Bronchial epithelial cell (primary cell): ENCODE measurements around the gene CAMSAP2. TPM values are rescaled to one million over a fixed set of nuclear protein-coding genes. Genes with fewer than 3 reads are reported as not detected.

Source experiments
- DNase-seq: peaks from one replicate; pipeline ENCODE4 v3.0.0-alpha.2; 2010; ENCODE audit warnings: low read depth
- FAIRE-seq: peaks from 2 replicates; lab custom pipeline; 2011; peaks lifted over from hg19 to GRCh38; lab: Jason Lieb, UNC
- H3K27me3 ChIP-seq: 2 replicates; pipeline ENCODE4 v1.5.1; 2011; ENCODE audit warnings: low read length; ENCODE audit not compliant: control insufficient read depth, insufficient read depth
- H3K36me3 ChIP-seq: 2 replicates; pipeline ENCODE4 v1.5.1; 2011; ENCODE audit warnings: low read length; ENCODE audit not compliant: control insufficient read depth, insufficient read depth
- H3K4me3 ChIP-seq: 2 replicates; pipeline ENCODE4 v1.5.1; 2011; ENCODE audit warnings: mild to moderate bottlenecking, low read depth, low read length, control low read depth
- total RNA-seq: library from RNA; depleted of rRNA; stranded (reverse); fragments of >200 nt; gene quantifications from 2 replicates; pipeline ENCODE4 v1.2.1, GENCODE V29; 2014
- TF ChIP-seq, protein P1 (sequence below): IDR thresholded peaks from 2 replicates; pipeline ENCODE4 v1.5.1; 2011; ENCODE audit warnings: mild to moderate bottlenecking, moderate library complexity, low read length, control low read depth, inconsistent platforms; ENCODE audit not compliant: insufficient read depth, severe bottlenecking

The CAMSAP2 gene
- total RNA-seq, 1 donor from 2014 or later: 75.0 TPM

DNA sequence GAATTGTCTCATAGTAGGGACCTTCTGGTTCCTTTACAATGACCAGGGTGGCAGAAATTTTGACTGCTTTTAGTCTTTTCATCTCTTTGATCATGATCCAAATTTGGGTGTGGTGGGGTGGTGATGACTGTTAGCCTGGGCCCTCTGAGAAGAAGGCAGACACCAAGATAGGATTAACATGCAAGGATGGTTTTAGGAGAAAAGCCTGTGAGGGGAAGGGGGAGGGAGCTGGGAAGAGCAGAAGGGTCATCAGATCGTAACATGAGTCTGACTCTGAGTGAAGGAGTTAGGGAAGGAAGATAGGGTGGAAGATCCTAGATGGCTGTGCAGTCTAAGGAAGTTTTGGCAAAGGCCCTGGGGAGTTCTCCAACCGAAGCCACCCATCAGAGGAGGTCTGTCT lies 28.5 kb upstream of the CAMSAP2 start:
- no peak overlapping the region for H3K4me3 ChIP-seq
- FAIRE-seq: no peak
- DNase-seq: no peak
- no peaks in the 10 kb centered on the region for H3K27me3 ChIP-seq
- H3K36me3 ChIP-seq: no peaks in the 10 kb centered on the region
- TF ChIP-seq, protein P1, sequence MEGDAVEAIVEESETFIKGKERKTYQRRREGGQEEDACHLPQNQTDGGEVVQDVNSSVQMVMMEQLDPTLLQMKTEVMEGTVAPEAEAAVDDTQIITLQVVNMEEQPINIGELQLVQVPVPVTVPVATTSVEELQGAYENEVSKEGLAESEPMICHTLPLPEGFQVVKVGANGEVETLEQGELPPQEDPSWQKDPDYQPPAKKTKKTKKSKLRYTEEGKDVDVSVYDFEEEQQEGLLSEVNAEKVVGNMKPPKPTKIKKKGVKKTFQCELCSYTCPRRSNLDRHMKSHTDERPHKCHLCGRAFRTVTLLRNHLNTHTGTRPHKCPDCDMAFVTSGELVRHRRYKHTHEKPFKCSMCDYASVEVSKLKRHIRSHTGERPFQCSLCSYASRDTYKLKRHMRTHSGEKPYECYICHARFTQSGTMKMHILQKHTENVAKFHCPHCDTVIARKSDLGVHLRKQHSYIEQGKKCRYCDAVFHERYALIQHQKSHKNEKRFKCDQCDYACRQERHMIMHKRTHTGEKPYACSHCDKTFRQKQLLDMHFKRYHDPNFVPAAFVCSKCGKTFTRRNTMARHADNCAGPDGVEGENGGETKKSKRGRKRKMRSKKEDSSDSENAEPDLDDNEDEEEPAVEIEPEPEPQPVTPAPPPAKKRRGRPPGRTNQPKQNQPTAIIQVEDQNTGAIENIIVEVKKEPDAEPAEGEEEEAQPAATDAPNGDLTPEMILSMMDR: no peak

DNA sequence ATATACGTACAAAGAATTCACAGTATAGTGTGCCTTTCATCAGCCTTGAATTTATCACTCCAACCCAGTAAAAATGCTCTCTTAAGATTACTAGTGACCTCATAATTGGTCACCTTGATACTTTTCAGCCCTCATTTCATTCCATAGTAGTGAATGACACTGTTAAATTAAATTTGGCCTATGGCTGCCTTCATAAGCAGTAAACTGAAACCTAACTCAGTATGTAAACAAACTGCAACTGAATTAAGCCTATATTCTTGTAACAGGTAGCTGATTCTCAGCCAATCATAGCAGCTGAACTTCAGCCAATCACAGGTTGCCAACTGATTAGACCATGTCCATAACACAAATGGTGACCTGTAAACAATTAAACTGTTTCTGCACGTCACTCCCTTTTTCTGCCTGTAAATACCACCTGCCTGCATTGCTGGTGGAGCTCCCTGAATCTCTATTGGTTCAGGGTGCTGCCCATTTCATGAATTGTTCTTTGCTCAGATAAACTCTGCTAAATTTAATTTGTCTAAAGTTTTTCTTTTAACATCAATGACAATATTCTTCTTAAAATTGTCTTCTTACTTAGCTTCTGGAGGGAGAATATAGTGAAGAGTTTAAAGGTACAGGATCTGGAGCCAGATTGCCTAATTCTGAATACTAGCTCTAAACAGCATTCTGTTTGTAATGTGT lies 24.0 kb upstream of the CAMSAP2 start:
- FAIRE-seq (no peak), DNase-seq (peak; percentile 26)
- Histone ChIP-seq H3K4me3 (no peak overlapping the region), H3K36me3 (no peaks in the 10 kb centered on the region), H3K27me3 (no peaks in the 10 kb centered on the region)
- TF ChIP-seq, protein P1: no peak

DNA sequence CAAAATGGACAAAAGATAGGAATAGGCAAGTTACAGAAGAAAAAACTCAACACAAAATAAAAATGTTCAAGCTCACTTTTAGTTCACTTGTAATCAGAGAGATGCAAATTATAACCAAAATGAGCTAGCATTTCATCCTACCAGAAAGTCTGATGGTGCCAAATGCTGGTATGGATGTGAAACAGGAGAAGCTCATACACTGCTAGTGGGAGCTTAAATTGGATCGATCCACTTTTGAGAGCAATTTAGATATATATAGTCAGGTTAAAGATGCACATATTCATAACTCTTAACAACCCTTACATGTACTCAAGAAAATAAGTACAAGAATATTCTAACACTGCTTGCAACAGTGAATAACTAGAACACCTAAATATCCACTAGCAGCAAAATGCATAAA lies 18.5 kb upstream of the CAMSAP2 start:
- Histone ChIP-seq H3K36me3 (no peaks in the 10 kb centered on the region), H3K4me3 (no peak overlapping the region), H3K27me3 (no peaks in the 10 kb centered on the region)
- no peak for FAIRE-seq
- TF ChIP-seq, protein P1: no peak
- no peak for DNase-seq

DNA sequence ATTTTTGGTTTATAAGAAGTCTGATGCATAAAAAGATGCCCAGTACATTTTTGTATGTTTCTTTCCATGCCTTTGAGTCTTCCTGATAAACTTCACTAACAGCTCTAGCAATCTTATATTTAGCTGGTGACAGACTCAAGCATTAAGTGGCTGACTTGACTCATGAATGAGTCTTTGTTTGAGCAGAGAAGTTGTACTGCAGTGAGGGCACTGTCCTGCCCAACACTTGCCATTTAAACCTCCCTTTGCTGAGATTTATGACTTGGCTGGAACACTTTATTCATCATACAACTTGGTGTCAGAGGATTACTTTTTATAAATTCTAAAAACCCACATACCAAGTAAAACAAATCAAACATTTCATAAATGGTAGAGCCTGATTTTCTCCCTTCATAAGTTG lies 14.6 kb upstream of the CAMSAP2 start:
- TF ChIP-seq, protein P1: no peak
- FAIRE-seq: no peak
- peak; percentile 60 for DNase-seq

DNA sequence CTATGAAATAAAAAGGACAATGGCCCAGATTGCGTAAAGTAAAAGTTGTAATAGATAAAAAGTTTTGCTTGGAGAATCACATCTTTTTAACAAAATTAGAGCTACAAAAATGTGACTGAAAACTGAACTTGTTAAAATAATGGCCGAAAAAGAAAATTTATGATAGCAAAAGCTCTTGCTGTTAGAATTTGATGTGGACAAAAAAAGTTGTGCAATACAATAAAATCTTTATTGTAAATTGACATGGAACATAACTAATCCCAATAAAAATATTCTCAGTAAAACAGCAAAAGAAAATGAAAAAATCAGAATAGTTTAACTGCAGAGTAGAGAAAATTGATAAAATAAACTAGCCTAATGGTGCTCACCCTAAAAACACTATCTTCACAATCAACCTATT lies 11.4 kb upstream of the CAMSAP2 start:
- Histone ChIP-seq H3K4me3 (no peak overlapping the region), H3K27me3 (no peaks in the 10 kb centered on the region), H3K36me3 (no peaks in the 10 kb centered on the region)
- TF ChIP-seq, protein P1: no peak
- FAIRE-seq (no peak), DNase-seq (no peak)

More for the DNA sequence above, 14.6 kb upstream of the CAMSAP2 start:
- Histone ChIP-seq H3K4me3 (no peak overlapping the region), H3K27me3 (no peaks in the 10 kb centered on the region), H3K36me3 (no peaks in the 10 kb centered on the region)

DNA sequence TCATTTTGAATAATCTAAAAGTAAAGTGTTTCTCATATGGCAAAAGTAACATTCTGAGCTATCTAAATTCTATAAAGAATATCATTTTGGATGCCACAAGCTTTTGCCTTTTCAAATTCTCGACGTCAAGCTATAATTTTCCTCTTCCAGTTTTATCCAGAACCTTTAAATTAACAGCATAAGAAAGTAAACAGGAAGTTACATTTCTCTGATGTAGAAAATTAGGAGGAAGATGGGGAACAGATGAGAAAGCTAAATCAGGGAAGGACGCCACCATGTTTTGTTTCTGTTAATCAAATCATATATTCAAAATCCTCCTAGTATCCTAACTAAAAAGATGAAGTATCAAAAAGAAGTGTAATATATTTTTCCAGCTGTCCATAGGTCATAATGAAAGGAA lies 8.8 kb upstream of the CAMSAP2 start:
- DNase-seq (no peak), FAIRE-seq (no peak)
- no peak overlapping the region for H3K4me3 ChIP-seq
- H3K27me3 ChIP-seq: no peaks in the 10 kb centered on the region
- no peaks in the 10 kb centered on the region for H3K36me3 ChIP-seq
- TF ChIP-seq, protein P1: no peak
